HG02973 (cell line): ENCODE results near the gene ABLIM3.
A peak's percentile ranks its signal among the peaks of the same experiment; 100 is the strongest.
"Not testable (repeated sequence)": the region's sequence is repeated elsewhere in the genome, so short reads cannot be mapped to it uniquely, and the experiment has no call there.

ENCODE experiments used
- ATAC-seq: cut with Tn5 transposase; IDR thresholded peaks from one replicate; pipeline ENCODE4 v1.9.1; 2021; ENCODE audit warnings: moderate library complexity; ENCODE audit not compliant: unreplicated experiment

ABLIM3 gene

DNA sequence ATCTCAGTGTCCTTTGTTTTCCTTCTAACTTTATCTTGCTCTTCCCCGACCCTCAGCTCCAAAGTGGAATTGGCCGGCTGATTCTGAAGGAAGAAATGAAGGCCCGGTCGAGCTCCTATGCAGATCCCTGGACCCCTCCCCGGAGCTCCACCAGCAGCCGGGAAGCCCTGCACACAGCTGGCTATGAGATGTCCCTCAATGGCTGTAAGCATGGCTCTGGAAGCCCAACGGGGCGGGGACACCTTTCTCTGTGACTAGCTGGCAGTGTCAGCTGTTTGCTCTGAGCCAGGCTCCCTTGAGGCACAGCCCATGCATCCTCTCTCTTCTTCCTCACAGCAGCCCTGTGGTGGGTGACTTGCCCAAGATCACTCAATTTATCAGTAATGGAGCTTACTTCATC is 106.4 kb downstream of the ABLIM3 start:
- ATAC-seq, result no peak

DNA sequence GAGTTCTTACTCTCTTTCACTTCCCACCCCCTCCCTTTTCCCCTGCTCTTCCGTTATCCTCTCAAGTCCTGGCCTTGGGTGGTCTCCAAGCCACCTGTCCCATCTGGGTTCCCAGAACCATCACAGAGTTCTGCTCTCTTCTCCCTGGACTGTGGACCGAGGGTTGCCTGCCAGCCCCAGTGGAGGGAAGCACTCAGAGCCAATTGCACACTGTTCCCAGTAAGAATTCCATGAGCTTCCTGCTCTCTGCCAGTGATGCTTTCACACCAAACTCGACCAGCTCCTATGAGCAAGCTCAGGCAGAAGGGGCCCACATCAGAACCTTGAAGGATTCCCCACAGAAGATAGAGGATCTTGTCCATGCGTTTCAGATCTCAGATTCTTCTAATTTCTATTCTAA is 110.3 kb downstream of the ABLIM3 start:
- no peak for ATAC-seq

DNA sequence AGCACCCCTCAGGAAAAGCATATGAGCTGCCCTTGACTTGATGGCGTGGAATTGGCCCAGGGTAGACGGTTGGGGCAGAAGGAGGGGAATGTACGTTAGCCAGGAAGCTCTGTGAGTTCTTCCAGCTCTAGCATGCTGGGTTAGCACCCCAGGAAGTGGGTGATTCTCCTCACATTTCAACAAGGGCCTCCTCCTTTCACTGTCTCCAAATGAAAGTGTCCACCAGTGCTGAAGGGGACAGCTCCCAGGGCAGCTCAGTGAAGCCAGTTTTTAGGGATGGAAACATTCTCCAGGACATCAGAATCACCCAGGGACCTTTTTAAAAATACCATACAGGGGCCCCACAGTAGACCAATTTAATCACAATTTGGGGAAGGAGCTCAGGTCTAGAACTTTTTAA is 113.2 kb downstream of the ABLIM3 start:
- ATAC-seq, result no peak

- no peak for ATAC-seq
Measured at GRCh38 chr5:149256451-149256850, 115.2 kb downstream of the ABLIM3 start.

DNA sequence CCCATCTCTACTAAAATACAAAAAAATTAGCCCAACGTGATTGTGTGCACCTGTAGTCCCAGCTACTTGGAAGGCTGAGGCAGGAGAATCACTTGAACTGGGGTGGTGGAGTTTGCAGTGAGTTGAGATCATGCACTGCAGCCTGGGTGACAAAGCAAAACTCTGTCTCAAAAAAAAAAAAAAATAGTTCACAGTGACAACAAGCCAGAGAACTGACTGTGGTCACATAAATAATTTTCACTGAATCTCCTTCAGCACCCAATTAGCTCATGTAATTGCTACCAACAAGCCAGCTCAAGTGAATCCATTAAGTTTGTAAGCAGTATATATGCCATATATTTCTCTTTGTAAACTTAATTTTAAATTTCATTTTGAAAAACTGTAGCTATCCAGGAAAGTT is 115.8 kb downstream of the ABLIM3 start:
- ATAC-seq, result no peak

GRCh38 chr5:149257889-149258705 is 116.8 kb downstream of the ABLIM3 start:
- ATAC-seq, result no peak

GRCh38 chr5:149260761-149261160 is 119.5 kb downstream of the ABLIM3 start:
- no peak for ATAC-seq

- ATAC-seq, result no peak
Measured at GRCh38 chr5:149261246-149261645, 120.0 kb downstream of the ABLIM3 start.

DNA sequence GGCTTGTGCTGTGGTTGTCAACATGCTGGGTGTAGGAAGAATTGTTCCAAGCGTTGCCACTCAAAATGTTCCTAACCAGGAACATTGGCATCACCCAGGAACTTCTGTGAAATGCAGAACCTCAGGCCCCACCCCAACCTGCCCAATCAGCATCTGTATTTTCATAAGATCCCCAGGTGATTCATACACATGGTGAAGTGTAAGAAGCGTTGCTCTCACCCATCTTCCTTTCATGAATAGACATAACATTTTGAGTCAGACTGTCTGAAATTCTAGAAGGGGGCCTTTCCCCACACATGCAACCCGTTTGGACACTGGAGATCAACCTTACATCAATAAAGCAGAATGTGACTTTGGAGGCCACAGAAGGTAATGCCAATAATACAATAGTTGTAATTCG is 121.0 kb downstream of the ABLIM3 start:
- ATAC-seq, result no peak

- ATAC-seq, result peak; percentile 56
Measured at GRCh38 chr5:149264439-149265067, 123.3 kb downstream of the ABLIM3 start.

- no peak for ATAC-seq
Measured at GRCh38 chr5:149265068-149265465, 123.8 kb downstream of the ABLIM3 start.

DNA sequence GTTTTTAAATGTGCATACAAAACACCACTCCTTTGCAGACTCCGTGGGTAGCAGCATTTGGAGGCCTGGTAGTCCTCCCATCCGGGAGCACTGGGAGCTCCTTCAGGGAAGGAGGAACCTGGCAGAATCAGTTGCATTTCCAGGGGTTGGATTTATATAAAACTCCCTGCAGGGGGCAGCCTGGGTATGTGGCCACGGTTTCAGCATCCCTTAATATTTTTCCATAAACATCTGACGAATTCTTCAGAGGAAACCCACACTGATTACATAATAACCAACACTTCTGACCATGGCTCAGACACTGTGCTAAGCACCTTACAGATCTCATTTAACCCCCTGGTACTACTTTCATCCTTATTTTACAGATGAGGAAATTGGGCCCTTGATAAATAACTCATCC is 124.3 kb downstream of the ABLIM3 start:
- no peak for ATAC-seq

GRCh38 chr5:149267241-149267973 is 126.1 kb downstream of the ABLIM3 start:
- ATAC-seq, result no peak

- no peak for ATAC-seq
Measured at GRCh38 chr5:149268928-149269557, 127.8 kb downstream of the ABLIM3 start.

DNA sequence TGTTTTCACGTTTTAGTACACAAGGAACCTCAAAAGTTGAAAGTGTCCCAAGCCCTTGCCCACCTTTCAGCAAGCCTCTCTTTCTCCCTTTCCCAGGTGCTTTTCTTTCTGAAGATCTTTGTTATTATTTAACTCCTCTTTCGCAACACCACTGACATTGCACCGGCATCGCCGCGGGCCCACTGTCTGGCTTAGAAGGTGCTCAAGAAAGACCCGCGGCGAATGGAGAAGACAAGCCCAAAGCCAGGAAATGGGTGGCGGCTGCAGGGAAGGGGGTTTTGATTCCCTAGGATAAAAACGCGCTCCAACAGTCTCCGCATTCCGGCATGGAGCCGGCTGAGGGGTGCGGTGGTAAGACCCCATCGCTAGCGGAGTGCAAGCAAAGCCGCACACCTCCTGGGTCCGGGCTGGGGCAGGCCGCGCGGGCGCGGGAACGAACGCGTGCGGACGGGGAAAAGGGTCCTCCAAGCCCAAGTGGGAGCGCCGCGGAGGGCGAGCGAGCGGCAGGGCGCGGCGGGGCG is 130.0 kb downstream of the ABLIM3 start:
- ATAC-seq, result no peak

DNA sequence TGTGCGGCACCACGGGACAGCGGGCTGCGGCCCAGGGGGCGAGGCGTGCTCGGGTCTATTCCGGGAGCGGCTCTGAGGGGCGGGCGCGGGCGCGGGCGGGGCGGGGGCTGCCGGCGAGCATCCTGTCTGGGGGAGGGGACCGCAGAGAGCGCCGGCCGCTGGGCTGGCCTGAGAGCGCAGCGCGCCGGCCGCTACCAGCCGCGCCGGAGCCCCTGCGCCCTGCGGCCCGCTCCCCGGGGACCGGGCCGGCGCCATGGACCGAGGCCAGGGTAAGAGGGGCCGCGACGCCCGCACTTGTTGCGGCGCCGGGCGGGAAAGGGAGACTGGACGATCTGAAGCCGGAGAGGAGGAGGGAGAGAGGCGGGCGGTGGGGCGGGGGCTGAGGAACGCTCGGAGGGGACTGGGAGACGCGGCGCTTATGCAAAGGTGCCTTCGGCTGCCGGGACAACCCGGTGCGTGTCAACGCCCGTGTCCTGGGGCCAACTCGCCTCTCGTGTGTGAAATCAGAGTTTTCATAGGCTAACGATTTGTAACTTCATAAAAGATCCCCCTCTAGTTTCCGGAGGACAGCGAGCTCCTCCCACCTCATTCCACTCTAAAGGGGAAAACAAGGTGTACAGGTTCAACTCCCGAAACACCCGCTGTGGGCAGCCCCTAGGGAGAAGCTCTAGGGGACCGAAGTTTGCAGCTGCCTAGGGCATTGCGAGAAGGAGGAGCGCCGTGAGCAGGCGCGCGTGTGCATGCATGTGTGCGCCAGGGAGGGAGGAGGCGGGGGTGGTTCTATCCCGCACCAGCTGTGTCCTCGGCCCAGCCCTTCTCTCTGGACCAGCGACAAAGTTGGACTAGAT is 130.6 kb downstream of the ABLIM3 start, which contains the start of gene AFAP1L1:
Gene AFAP1L1, plus strand, starts transcription at position 144 of the 848 bp plus-strand sequence. Its CDS starts 110 bp downstream, at position 254.
- no peak for ATAC-seq

DNA sequence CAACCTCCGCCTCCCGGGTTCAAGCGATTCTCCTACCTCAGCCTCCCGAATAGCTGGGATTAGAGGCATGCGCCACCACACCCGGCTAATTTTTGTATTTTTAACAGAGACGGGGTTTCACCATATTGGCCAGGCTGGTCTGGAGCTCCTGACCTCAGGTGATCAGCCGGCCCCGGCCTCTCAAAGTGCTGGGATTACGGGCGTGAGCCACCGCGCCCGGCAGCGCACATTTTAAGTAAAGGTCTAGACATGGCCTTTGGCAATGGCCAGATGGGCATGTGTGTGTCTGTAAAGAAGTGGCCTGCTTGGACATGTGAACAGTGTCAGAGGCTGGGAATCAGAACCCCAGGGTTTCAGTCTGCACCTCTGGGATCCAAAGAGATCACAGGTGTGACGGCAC is 131.5 kb downstream of the ABLIM3 start:
- not testable (repeated sequence) for ATAC-seq

- ATAC-seq, result no peak
Measured at GRCh38 chr5:149273237-149273636, 131.9 kb downstream of the ABLIM3 start.

- ATAC-seq, result no peak
Measured at GRCh38 chr5:149273950-149274349, 132.7 kb downstream of the ABLIM3 start.

DNA sequence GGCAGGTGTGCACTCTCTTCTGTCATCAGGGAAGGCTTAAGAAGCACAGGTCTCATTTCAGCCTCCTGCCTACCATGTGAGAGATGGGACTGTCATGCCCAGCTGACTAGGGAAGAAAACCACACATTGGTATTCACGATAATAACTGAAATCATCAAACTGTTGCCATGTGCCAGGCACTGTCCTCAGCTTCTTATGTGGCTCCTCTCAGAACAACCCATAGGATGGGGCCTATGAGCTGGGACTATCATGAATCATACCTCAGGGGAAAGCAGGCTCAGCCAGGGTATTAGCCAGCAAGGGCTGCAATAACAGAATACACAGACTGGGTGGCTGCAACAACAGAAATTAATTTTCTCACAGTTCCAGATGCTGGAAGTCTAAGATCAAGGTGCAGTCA is 133.6 kb downstream of the ABLIM3 start:
- no peak for ATAC-seq
